22Rv1 (cell line): ENCODE results near the gene ZNF407.

ENCODE experiments used
- H3K27ac ChIP-seq: fragments of 450-650 bp; 2 replicates; pipeline ENCODE4 v1.5.1; 2017
- ZFX ChIP-seq: fragments of 450-650 bp; IDR thresholded peaks from 2 replicates; pipeline ENCODE4 v1.6.1; 2017; ENCODE audit warnings: antibody characterized with exemption, borderline replicate concordance
- TF ChIP-seq, protein P1 (sequence below): fragments of 450-650 bp; IDR thresholded peaks from 2 replicates; pipeline ENCODE4 v1.5.1; 2017; ENCODE audit warnings: mild to moderate bottlenecking

ZNF407 gene

DNA sequence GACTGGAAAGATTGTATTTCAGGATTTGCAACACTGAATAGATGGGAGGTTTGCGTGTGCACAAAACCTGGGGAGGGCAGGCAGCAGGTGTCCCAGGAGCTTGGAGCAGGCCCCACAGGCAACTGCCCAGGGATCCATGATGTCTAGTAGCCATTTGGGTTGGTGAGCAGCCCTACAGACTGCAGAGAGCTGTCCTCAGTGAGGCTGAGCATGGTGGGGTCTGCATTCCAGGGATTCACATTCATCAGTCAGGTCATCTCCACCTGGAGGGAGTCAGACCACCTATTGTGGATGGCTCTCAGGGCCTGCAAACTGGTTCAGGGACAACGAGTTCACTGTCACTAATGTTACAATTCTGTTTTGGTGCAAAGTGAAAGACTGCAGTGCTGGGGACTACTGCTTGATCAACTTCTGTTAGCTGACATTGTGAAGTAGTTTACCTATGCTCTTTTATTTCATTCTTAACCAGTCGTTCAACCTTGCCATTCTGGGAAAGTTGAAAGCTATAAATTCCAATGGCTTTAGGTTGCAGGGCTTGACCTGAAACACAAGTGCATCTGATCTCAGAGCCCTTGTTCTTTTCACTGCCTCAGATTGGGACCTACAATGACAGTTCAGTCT, 222.6 kb downstream of the ZNF407 start:
- TF ChIP-seq, protein P1, sequence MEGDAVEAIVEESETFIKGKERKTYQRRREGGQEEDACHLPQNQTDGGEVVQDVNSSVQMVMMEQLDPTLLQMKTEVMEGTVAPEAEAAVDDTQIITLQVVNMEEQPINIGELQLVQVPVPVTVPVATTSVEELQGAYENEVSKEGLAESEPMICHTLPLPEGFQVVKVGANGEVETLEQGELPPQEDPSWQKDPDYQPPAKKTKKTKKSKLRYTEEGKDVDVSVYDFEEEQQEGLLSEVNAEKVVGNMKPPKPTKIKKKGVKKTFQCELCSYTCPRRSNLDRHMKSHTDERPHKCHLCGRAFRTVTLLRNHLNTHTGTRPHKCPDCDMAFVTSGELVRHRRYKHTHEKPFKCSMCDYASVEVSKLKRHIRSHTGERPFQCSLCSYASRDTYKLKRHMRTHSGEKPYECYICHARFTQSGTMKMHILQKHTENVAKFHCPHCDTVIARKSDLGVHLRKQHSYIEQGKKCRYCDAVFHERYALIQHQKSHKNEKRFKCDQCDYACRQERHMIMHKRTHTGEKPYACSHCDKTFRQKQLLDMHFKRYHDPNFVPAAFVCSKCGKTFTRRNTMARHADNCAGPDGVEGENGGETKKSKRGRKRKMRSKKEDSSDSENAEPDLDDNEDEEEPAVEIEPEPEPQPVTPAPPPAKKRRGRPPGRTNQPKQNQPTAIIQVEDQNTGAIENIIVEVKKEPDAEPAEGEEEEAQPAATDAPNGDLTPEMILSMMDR: no peak
- TF ChIP-seq ZFX: no peak
- no peak overlapping the region for H3K27ac ChIP-seq

DNA sequence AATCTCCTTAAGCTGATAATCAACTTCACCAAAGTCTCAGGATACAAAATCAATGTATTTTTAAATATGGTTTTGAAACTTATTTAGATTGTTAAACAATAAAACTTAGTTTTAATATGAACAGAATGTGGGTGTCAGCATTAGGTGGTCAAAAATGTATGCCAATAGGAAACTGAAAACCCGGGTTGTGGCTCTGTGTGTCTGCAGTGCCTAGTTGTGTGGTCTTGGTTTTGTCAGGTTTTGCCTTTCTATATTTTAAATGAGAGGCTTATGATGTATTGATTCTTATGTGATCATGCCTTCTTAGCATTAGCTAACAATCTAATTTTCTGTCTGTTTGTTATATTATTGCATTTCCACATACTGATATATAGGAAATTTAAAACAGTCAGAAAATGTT, 227.8 kb downstream of the ZNF407 start:
- no peak overlapping the region for H3K27ac ChIP-seq

DNA sequence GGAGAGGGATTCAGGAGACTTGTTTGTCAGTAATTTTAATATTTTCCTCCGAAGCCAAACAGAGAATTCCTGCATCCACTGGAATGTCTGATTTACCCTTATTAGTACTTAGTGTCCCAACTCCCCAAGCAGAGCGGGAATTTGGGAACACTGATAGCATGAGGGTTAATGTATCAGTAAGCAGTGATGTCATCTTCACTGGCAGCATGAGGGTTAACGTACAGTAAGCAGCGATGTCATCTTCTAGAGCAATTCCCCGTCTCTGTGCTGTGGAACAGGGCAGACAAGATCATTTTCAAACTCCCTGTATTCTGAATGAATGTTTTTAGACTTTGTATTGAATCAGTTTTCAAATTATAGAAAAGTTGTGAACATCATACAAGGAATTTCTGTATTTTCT, 228.9 kb downstream of the ZNF407 start:
- TF ChIP-seq ZFX: no peak
- TF ChIP-seq, protein P1: no peak
- H3K27ac ChIP-seq: no peak overlapping the region

More for the DNA sequence above, 227.8 kb downstream of the ZNF407 start:
- TF ChIP-seq, protein P1: no peak

DNA sequence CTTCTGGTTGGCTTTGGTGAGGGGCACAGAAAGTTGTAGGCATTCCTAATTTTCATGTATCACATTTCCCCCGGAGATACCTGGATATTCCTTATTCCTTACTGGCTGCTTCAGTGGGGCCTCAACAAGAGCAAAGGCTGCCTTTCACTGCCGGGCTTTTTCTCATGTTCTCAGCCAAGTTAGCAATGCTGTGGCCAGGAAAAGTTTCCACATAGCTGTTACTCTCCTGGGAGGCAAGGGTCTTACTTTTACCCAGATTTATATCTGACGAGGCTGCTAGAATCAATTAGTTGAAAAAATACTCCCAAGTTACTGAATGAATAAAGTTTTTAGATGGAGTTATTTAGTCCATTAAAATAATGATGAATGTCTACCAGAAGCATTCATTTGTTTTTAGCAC, 230.5 kb downstream of the ZNF407 start:
- H3K27ac ChIP-seq: no peak overlapping the region
- TF ChIP-seq ZFX: no peak
- TF ChIP-seq, protein P1: no peak

DNA sequence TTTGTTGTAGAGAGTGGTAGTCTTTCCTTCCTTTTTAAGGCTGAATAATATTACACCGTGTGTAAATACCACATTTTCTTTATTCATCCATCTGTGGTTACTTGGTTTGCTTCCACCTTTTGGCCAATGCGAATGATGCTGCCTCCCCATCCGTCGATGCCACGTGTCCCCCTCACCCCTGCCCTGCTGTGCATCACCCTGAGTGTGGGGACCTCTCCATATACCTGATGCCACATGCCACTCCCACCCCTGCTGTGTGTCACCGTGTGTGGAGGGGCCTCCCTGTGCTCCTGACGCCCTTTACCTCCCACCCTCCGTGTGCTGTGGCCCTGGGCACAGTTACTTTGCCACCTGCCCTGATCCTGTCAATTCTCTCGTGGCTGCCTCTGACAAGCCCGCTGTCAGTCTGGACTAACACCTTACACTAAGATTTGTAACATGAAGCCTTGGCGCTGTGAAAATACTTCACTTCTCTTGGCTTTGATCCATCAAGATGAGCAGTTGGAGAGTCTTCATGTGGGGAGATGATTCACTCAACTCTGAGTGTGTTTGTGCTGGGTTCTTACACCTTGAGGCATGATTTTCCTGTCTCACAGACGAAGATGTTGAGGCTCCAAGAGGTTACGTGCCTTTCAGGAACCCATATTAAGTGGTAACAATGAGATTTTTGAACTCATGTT, 234.0 kb downstream of the ZNF407 start:
- TF ChIP-seq, protein P1: no peak
- no peak for TF ChIP-seq ZFX
- no peak overlapping the region for H3K27ac ChIP-seq

DNA sequence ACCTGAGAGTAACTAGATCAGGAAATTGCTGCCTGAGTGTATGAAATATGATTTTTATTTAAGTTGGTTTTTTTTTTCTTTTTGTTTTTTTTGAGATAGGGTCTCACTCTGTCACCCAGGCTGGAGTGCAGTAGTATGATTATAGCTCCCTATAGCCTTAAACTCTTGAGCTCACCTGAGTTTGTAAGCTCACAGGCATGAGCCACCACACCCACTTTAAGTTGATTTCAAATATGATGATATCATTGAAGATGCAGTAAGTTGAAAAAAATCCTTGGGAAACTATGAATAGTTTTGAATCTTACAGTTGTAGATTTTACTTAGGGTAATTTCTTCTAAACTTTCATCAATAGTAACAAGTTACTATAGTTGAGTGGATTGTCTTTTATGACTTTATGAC, 234.7 kb downstream of the ZNF407 start:
- TF ChIP-seq, protein P1: no peak
- TF ChIP-seq ZFX: no peak
- no peak overlapping the region for H3K27ac ChIP-seq

DNA sequence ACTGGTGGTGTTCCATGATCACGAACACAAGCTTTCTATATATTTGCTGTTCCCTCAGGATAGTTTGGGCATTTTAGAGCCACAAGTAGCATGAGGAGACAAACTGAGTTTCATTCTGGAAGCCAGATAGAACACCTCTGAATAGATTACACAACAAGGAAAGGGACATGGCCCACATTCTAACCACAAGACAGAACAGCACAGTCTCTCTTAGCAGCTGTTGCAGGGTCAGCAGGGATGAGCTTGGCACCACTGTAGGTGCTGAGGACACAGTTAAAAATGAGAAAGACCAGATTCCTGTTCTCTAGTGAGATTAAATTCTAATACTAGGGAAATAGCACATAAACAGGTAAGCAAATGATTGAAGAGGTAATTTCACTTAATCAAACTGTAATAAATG, 235.3 kb downstream of the ZNF407 start:
- TF ChIP-seq, protein P1: no peak
- TF ChIP-seq ZFX: no peak
- no peak overlapping the region for H3K27ac ChIP-seq
